A549 (cell line): ENCODE results near the gene BPI. TPM values are rescaled to one million over a fixed set of nuclear protein-coding genes. Genes with fewer than 3 reads are reported as not detected.

Experiments used
- ATAC-seq, 2 experiments: fragments of 200-7000 bp in 1 of 2; fragments of >200 bp in 1 of 2; cut with Nextera tagmentation in 1 of 2; cut with Tn5 transposase in 1 of 2; 3 replicates each; pipeline versions ENCODE4 v1.8.0 to v1.9.1; 2018 to 2020; ENCODE audit warnings: mild to moderate bottlenecking in 1 of 2, moderate library complexity in 1 of 2
- CTCF ChIA-PET: fragments of 300-600 bp; sonication (Branson Sonifier 250); formaldehyde crosslinking; extraction: SDS; loops from one replicate; lab custom pipeline; 2021; ENCODE audit warnings: antibody characterized with exemption, inconsistent platforms; lab: Yijun Ruan, JAX
- POLR2A ChIA-PET: fragments of 350-600 bp; formaldehyde crosslinking; extraction: SDS; loops from one replicate; lab custom pipeline; 2021; ENCODE audit warnings: antibody characterized with exemption, inconsistent platforms; lab: Yijun Ruan, JAX
- DNase-seq, 2 experiments: peaks; one replicate each; pipeline versions ENCODE4 v3.0.0 to v3.0.0-alpha.2; 2011 to 2016; ENCODE audit warnings: low read depth in 1 of 2, low spot score in 1 of 2
- FAIRE-seq: peaks from 2 replicates; lab custom pipeline; 2011; peaks lifted over from hg19 to GRCh38; lab: Jason Lieb, UNC
- H3K27ac ChIP-seq, 2 experiments: fragments of >200 bp; sonication (Bioruptor Twin); formaldehyde crosslinking; 3 replicates each; pipeline ENCODE4 v1.5.1; 2016 to 2017
- H3K4me1 ChIP-seq: fragments of >200 bp; sonication (Bioruptor Twin); formaldehyde crosslinking; 3 replicates; pipeline ENCODE4 v1.6.1; 2016
- H3K4me2 ChIP-seq: fragments of >200 bp; sonication (Bioruptor Twin); formaldehyde crosslinking; 3 replicates; pipeline ENCODE4 v1.6.1; 2016
- H3K4me3 ChIP-seq: fragments of >200 bp; sonication (Bioruptor Twin); formaldehyde crosslinking; 3 replicates; pipeline ENCODE4 v1.5.1; 2016
- H3K9me3 ChIP-seq: fragments of >200 bp; sonication (Bioruptor Twin); formaldehyde crosslinking; 3 replicates; pipeline ENCODE4 v1.6.1; 2016
- BHLHE40 ChIP-seq: IDR thresholded peaks from 2 replicates; pipeline ENCODE4 v1.6.1; 2012; ENCODE audit warnings: low read depth, low read length, inconsistent platforms
- CBX2 ChIP-seq: fragments of 200-600 bp; sonication (generic); IDR thresholded peaks from 2 replicates; pipeline ENCODE4 v1.6.1; 2016; ENCODE audit warnings: low read depth, mild to moderate bottlenecking, borderline replicate concordance
- CBX8 ChIP-seq: fragments of 200-600 bp; sonication (generic); IDR thresholded peaks from 2 replicates; pipeline ENCODE4 v1.6.1; 2016
- CHD4 ChIP-seq: fragments of 200-600 bp; sonication (generic); IDR thresholded peaks from 2 replicates; pipeline ENCODE4 v1.6.1; 2016; ENCODE audit warnings: antibody characterized with exemption, mild to moderate bottlenecking, borderline replicate concordance
- CTCF ChIP-seq: fragments of >200 bp; sonication (Bioruptor Twin); formaldehyde crosslinking; IDR thresholded peaks from 3 replicates; pipeline ENCODE4 v1.5.1; 2016
- E2F6 ChIP-seq: IDR thresholded peaks from 2 replicates; pipeline ENCODE4 v1.6.1; 2012; ENCODE audit warnings: low read depth, borderline replicate concordance
- ESRRA ChIP-seq: fragments of 150-350 bp; IDR thresholded peaks from 2 replicates; pipeline ENCODE4 v1.6.1; 2014; ENCODE audit warnings: mild to moderate bottlenecking, low read length, borderline replicate concordance
- FOXS1 ChIP-seq: fragments of 250-450 bp; sonication (Bioruptor Pico); IDR thresholded peaks from 2 replicates; pipeline ENCODE4 v1.5.0; 2020; ENCODE audit warnings: mild to moderate bottlenecking, moderate library complexity
- GATA3 ChIP-seq: IDR thresholded peaks from 2 replicates; pipeline ENCODE4 v1.6.1; 2012; ENCODE audit warnings: borderline replicate concordance
- HDAC2 ChIP-seq: fragments of 200-600 bp; sonication (generic); IDR thresholded peaks from 2 replicates; pipeline ENCODE4 v1.6.1; 2016
- HEYL ChIP-seq: fragments of 250-450 bp; sonication (Bioruptor Pico); IDR thresholded peaks from 2 replicates; pipeline ENCODE4 v1.8.0; 2021; ENCODE audit warnings: mild to moderate bottlenecking, moderate library complexity
- HOXB13 ChIP-seq: fragments of 250-450 bp; sonication (Bioruptor Pico); IDR thresholded peaks from 2 replicates; pipeline ENCODE4 v1.5.0; 2020; ENCODE audit warnings: low read depth, mild to moderate bottlenecking, moderate library complexity
- KDM1A ChIP-seq: fragments of 200-600 bp; sonication (generic); IDR thresholded peaks from 2 replicates; pipeline ENCODE4 v1.6.1; 2016; ENCODE audit warnings: low read depth, mild to moderate bottlenecking
- MAFK ChIP-seq: fragments of 450-650 bp; IDR thresholded peaks from 2 replicates; pipeline ENCODE4 v1.6.1; 2014; ENCODE audit not compliant: partially characterized antibody
- MAZ ChIP-seq: fragments of 150-350 bp; IDR thresholded peaks from 2 replicates; pipeline ENCODE4 v1.6.1; 2014; ENCODE audit warnings: antibody characterized with exemption, low read depth, low read length, borderline replicate concordance
- NFE2L2 ChIP-seq: fragments of 150-350 bp; conservative IDR thresholded peaks from 2 replicates; pipeline ENCODE4 v1.6.1; 2014; ENCODE audit warnings: low read length
- PHF8 ChIP-seq: fragments of 200-600 bp; sonication (generic); IDR thresholded peaks from 2 replicates; pipeline ENCODE4 v1.6.1; 2016; ENCODE audit warnings: low read depth, mild to moderate bottlenecking, antibody characterized with exemption, moderate library complexity, borderline replicate concordance
- POLR2A ChIP-seq: IDR thresholded peaks from 2 replicates; pipeline ENCODE4 v1.6.1; 2012; ENCODE audit warnings: mild to moderate bottlenecking, low read length
- RAD21 ChIP-seq, 2 experiments: fragments of >200 bp in 1 of 2; sonication (Bioruptor Twin) in 1 of 2; formaldehyde crosslinking in 1 of 2; IDR thresholded peaks in 1 of 2; conservative IDR thresholded peaks in 1 of 2; 2 replicates in 1 of 2; 3 replicates in 1 of 2; pipeline ENCODE4 v1.6.1; 2012 to 2018; ENCODE audit warnings: inconsistent platforms in 1 of 2
- RCOR1 ChIP-seq: fragments of 150-350 bp; IDR thresholded peaks from 2 replicates; pipeline ENCODE4 v1.6.1; 2014; ENCODE audit warnings: antibody characterized with exemption, low read length, low read depth
- RFX5 ChIP-seq: fragments of 450-650 bp; IDR thresholded peaks from 2 replicates; pipeline ENCODE4 v1.7.1; 2014; ENCODE audit warnings: antibody characterized with exemption, mild to moderate bottlenecking, moderate library complexity
- RNF2 ChIP-seq: fragments of 200-600 bp; sonication (generic); IDR thresholded peaks from 2 replicates; pipeline ENCODE4 v1.6.1; 2016; ENCODE audit warnings: low read depth, mild to moderate bottlenecking, antibody characterized with exemption, moderate library complexity, borderline replicate concordance
- SMC3 ChIP-seq: fragments of >200 bp; sonication (Bioruptor Twin); formaldehyde crosslinking; IDR thresholded peaks from 3 replicates; pipeline ENCODE4 v1.6.1; 2018; ENCODE audit warnings: inconsistent platforms
- SREBF2 ChIP-seq: fragments of 450-650 bp; IDR thresholded peaks from 2 replicates; pipeline ENCODE4 v1.6.1; 2014; ENCODE audit warnings: mild to moderate bottlenecking, moderate library complexity
- TP53 ChIP-seq: fragments of 250-450 bp; sonication (Bioruptor Pico); IDR thresholded peaks from 2 replicates; pipeline ENCODE4 v1.5.0; 2021; ENCODE audit warnings: mild to moderate bottlenecking, moderate library complexity
- USF2 ChIP-seq: fragments of 450-650 bp; IDR thresholded peaks from 2 replicates; pipeline ENCODE4 v1.6.1; 2014; ENCODE audit warnings: antibody characterized with exemption
- ZC3H11A ChIP-seq: fragments of 450-650 bp; IDR thresholded peaks from 2 replicates; pipeline ENCODE4 v1.6.1; 2014; ENCODE audit warnings: antibody characterized with exemption, mild to moderate bottlenecking
- WGBS: methylation state at CpG from one replicate; pipeline ENCODE4 v1.1.6; 2017; ENCODE audit errors: missing lambda C conversion rate; 5-methylcytosine and 5-hydroxymethylcytosine counted together
- polyA plus RNA-seq, 4 experiments: library from polyadenylated mRNA; depleted of rRNA in 3 of 4; stranded (reverse); fragments of >200 nt; fragmentation: RNase III in 1 of 4; extraction: RNeasy Plus Mini Kit Qiagen cat#74134 plus additional on column Dnase treatment in 1 of 4; gene quantifications; 2 replicates in 3 of 4; 3 replicates in 1 of 4; pipeline ENCODE4 v1.2.3, GENCODE V29; 2011 to 2017
- TF ChIP-seq, protein P1 (sequence below): fragments of 250-450 bp; sonication (Bioruptor Pico); IDR thresholded peaks from 2 replicates; pipeline ENCODE4 v1.5.0; 2021; ENCODE audit warnings: mild to moderate bottlenecking, moderate library complexity, borderline replicate concordance

Gene BPI
- polyA plus RNA-seq, 2 of the 4 experiments (the other 2 are of a cell fraction) = not detected

- ATAC-seq = no peak
- no peak for FAIRE-seq
- no peak overlapping the region for H3K4me2 ChIP-seq
- no peaks in the 10 kb centered on the region for H3K4me1 ChIP-seq
- no peaks in the 10 kb centered on the region for H3K9me3 ChIP-seq
- CTCF ChIA-PET = interaction anchor here (0.6 to 3.3 kb wide), 6 partner anchors 16 to 263 kb away, joined by 3 to 11 read pairs (median 4); no protein-coding TSS in a partner anchor
- no peak for DNase-seq
- 19% methylated on average over 6 of the region's 6 CpGs for WGBS
- H3K27ac ChIP-seq = no peak overlapping the region
- TF ChIP-seq SREBF2 (no peak), USF2 (no peak), ZC3H11A (no peak), E2F6 (no peak), RNF2 (no peak), HOXB13 (no peak)
- TF ChIP-seq, protein P1, sequence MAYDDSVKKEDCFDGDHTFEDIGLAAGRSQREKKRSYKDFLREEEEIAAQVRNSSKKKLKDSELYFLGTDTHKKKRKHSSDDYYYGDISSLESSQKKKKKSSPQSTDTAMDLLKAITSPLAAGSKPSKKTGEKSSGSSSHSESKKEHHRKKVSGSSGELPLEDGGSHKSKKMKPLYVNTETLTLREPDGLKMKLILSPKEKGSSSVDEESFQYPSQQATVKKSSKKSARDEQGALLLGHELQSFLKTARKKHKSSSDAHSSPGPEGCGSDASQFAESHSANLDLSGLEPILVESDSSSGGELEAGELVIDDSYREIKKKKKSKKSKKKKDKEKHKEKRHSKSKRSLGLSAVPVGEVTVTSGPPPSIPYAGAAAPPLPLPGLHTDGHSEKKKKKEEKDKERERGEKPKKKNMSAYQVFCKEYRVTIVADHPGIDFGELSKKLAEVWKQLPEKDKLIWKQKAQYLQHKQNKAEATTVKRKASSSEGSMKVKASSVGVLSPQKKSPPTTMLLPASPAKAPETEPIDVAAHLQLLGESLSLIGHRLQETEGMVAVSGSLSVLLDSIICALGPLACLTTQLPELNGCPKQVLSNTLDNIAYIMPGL (CRISPR knock-in tag) = no peak
- no peak overlapping the region for H3K4me3 ChIP-seq
- POLR2A ChIA-PET = no interaction called here
Measured at GRCh38 chr20:38320221-38320620, 16.3 kb downstream of the BPI start.

GRCh38 chr20:38321959-38322598 is 18.1 kb downstream of the BPI start:
- ChIA-PET POLR2A (no interaction called here), CTCF (interaction anchor here (0.5 to 2.6 kb wide), 17 partner anchors 8 to 1071 kb away, joined by 3 to 8 read pairs (median 4); no protein-coding TSS in a partner anchor)
- DNase-seq (peak; percentile 55 to 59), FAIRE-seq (peak; percentile 88), ATAC-seq (peak; percentile 74 to 86; a peak in 4 of 6 replicates)
- WGBS = 3% methylated on average over 5 of the region's 5 CpGs
- Histone ChIP-seq H3K27ac (no peak overlapping the region), H3K4me3 (no peak overlapping the region), H3K9me3 (no peaks in the 10 kb centered on the region), H3K4me2 (no peak overlapping the region), H3K4me1 (no peaks in the 10 kb centered on the region)
- peak; percentile 58 for TF ChIP-seq SMC3
- TF ChIP-seq RFX5 = no peak
- TF ChIP-seq, protein P1 (CRISPR knock-in tag) = no peak
- peak; percentile 73 for TF ChIP-seq CTCF
- peak; percentile 71 to 73 for TF ChIP-seq RAD21 (conservative IDR thresholded peaks at IDR 0.05 in 1 of 2, IDR thresholded peaks at IDR 0.05 in 1 of 2)

- Histone ChIP-seq H3K27ac (no peak overlapping the region), H3K4me2 (no peak overlapping the region), H3K9me3 (no peaks in the 10 kb centered on the region), H3K4me1 (no peaks in the 10 kb centered on the region), H3K4me3 (no peak overlapping the region)
- WGBS = 60% methylated on average over 3 of the region's 3 CpGs
- TF ChIP-seq HDAC2 (no peak), KDM1A (no peak), MAFK (no peak), SMC3 (no peak), ZC3H11A (no peak), MAZ (no peak), PHF8 (no peak), GATA3 (no peak), TP53 (no peak), CBX8 (no peak), POLR2A (no peak), CBX2 (no peak), BHLHE40 (no peak), CHD4 (no peak), RCOR1 (no peak), ESRRA (no peak), NFE2L2 (no peak), FOXS1 (no peak), HEYL (CRISPR knock-in tag) (no peak), RFX5 (no peak)
- POLR2A ChIA-PET = no interaction called here
- DNase-seq = no peak
- CTCF ChIA-PET = interaction anchor here (0.6 to 2.4 kb wide), 7 partner anchors 12 to 760 kb away, joined by 3 to 11 read pairs (median 5); no protein-coding TSS in a partner anchor
- no peak for FAIRE-seq
- no peak for ATAC-seq
Measured at GRCh38 chr20:38324159-38324558, 20.2 kb downstream of the BPI start.
